Endothelial cell (in vitro differentiated cells): ENCODE data around the gene POU2F2. TPM values are rescaled to one million over a fixed set of nuclear protein-coding genes. Genes with fewer than 3 reads are reported as not detected.

Source experiments
- DNase-seq: peaks from one replicate; pipeline ENCODE4 v3.0.0; 2021; ENCODE audit warnings: low spot score
- H3K27ac Mint-ChIP-seq: one replicate; pipeline ENCODE4 v1.8.0; 2021; ENCODE audit warnings: mixed read lengths, inconsistent platforms; ENCODE audit not compliant: unreplicated experiment
- H3K27me3 Mint-ChIP-seq: one replicate; pipeline ENCODE4 v1.8.0; 2021; ENCODE audit warnings: mild to moderate bottlenecking, moderate library complexity, mixed read lengths, inconsistent platforms; ENCODE audit not compliant: unreplicated experiment
- H3K36me3 Mint-ChIP-seq: one replicate; pipeline ENCODE4 v1.8.0; 2021; ENCODE audit warnings: mild to moderate bottlenecking, low read depth, mixed read lengths, inconsistent platforms; ENCODE audit not compliant: unreplicated experiment
- H3K4me1 Mint-ChIP-seq: one replicate; pipeline ENCODE4 v1.8.0; 2021; ENCODE audit warnings: mild to moderate bottlenecking, mixed read lengths, inconsistent platforms; ENCODE audit not compliant: unreplicated experiment
- H3K4me3 Mint-ChIP-seq: one replicate; pipeline ENCODE4 v1.8.0; 2021; ENCODE audit warnings: mild to moderate bottlenecking, mixed read lengths, inconsistent platforms; ENCODE audit not compliant: unreplicated experiment
- H3K9me3 Mint-ChIP-seq: one replicate; pipeline ENCODE4 v1.8.0; 2021; ENCODE audit warnings: mixed read lengths, inconsistent platforms; ENCODE audit not compliant: unreplicated experiment
- CTCF ChIP-seq: fragments of 200-600 bp; sonication (generic); IDR thresholded peaks from one replicate; pipeline ENCODE4 v1.5.0; 2021; ENCODE audit warnings: antibody characterized with exemption; ENCODE audit not compliant: unreplicated experiment
- total RNA-seq: library from RNA; stranded (reverse); fragmentation: NEBNext Ultra II Directional; extraction: Animal tissue kit (Norgen Biotek cat#: 25700); gene quantifications from one replicate; pipeline ENCODE4 v1.2.1, GENCODE V29; 2021; ENCODE audit not compliant: unreplicated experiment

POU2F2 gene
- total RNA-seq, 1 donor from 2014 or later, result 5.7 TPM

DNA sequence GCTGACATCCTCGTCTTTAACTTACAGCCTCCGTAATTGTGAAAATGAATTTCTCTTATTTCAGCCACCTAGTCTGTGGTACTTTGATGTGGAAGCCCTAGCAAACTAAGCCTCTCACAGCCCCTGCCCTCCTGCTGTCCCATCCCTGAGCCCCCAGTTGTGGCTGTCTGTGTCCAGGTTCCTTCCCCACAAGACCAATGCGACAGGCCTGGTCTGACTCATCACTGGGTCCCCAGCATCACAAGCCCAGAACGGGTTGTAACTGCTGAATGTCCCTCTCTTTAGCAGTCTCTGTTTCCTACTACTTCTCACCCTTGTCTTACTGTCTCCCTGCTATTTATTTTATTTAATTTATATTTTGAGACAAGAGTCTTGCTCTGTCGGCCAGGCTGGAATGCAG is 5.7 kb downstream of the POU2F2 start:
- Mint-ChIP-seq H3K36me3 (no peaks in the 10 kb centered on the region), H3K4me3 (no peak overlapping the region), H3K27me3 (peaks cover 15% of the 10 kb centered on the region), H3K27ac (no peak overlapping the region), H3K9me3 (no peaks in the 10 kb centered on the region), H3K4me1 (peaks cover 6% of the 10 kb centered on the region)
- DNase-seq, result no peak
- no peak for TF ChIP-seq CTCF

- Mint-ChIP-seq H3K4me1 (peaks cover 7% of the 10 kb centered on the region), H3K4me3 (no peak overlapping the region), H3K27ac (no peak overlapping the region), H3K36me3 (no peaks in the 10 kb centered on the region), H3K27me3 (peaks cover 13% of the 10 kb centered on the region), H3K9me3 (no peaks in the 10 kb centered on the region)
- TF ChIP-seq CTCF, result no peak
- no peak for DNase-seq
Observed at GRCh38 chr19:42125536-42125935, 6.7 kb downstream of the POU2F2 start.

GRCh38 chr19:42124386-42124901 is 7.8 kb downstream of the POU2F2 start:
- Mint-ChIP-seq H3K9me3 (no peaks in the 10 kb centered on the region), H3K27me3 (peaks cover 16% of the 10 kb centered on the region), H3K4me1 (peaks cover 7% of the 10 kb centered on the region), H3K4me3 (no peak overlapping the region), H3K27ac (no peak overlapping the region), H3K36me3 (no peaks in the 10 kb centered on the region)
- DNase-seq, result no peak
- TF ChIP-seq CTCF, result no peak

DNA sequence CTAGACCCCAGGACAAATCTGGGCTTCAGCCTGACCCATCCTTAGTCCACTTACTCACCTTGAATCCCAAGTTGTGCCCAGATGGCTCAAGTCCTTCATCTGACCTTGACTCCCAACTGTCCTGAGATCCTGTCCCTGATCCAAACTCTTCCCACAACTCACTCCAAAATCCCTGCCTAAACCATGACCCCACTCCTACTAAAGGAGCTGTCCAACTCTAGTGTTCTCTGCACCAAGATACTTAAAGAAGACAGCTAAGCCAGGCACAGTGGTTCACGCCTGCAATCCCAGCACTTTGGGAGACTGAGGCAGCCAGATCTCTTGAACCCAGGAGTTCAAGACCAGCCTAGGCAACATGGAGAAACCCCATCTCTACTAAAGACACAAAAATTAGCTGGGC is 8.5 kb downstream of the POU2F2 start:
- Mint-ChIP-seq H3K27ac (no peak overlapping the region), H3K4me3 (no peak overlapping the region), H3K4me1 (peaks cover 7% of the 10 kb centered on the region), H3K27me3 (peaks cover 13% of the 10 kb centered on the region), H3K36me3 (no peaks in the 10 kb centered on the region), H3K9me3 (no peaks in the 10 kb centered on the region)
- no peak for TF ChIP-seq CTCF
- no peak for DNase-seq

- peaks cover 7% of the 10 kb centered on the region for H3K4me1 Mint-ChIP-seq
- no peaks in the 10 kb centered on the region for H3K36me3 Mint-ChIP-seq
- no peak for DNase-seq
- peaks cover 11% of the 10 kb centered on the region for H3K27me3 Mint-ChIP-seq
- H3K9me3 Mint-ChIP-seq, result no peaks in the 10 kb centered on the region
- no peak overlapping the region for H3K27ac Mint-ChIP-seq
- no peak for TF ChIP-seq CTCF
- no peak overlapping the region for H3K4me3 Mint-ChIP-seq
Observed at GRCh38 chr19:42122691-42123607, 9.3 kb downstream of the POU2F2 start.
